K562 (cell line): Measurements from ENCODE around the gene TRIP11. TPM values are rescaled to one million over a fixed set of nuclear protein-coding genes. Genes with fewer than 3 reads are reported as not detected.

Source experiments
- HES1 ChIP-seq: fragments of 450-650 bp; IDR thresholded peaks from 2 replicates; pipeline ENCODE4 v1.6.1; 2016; ENCODE audit warnings: low read depth, mild to moderate bottlenecking, moderate library complexity
- MGA ChIP-seq: fragments of 450-650 bp; IDR thresholded peaks from 2 replicates; pipeline ENCODE4 v1.6.1; 2016; ENCODE audit warnings: mild to moderate bottlenecking, moderate library complexity
- TCF3 ChIP-seq: sonication (generic); formaldehyde crosslinking; IDR thresholded peaks from 2 replicates; pipeline ENCODE4 v1.4.0; 2020; ENCODE audit warnings: mild to moderate bottlenecking, missing genetic modification reagents
- polyA plus RNA-seq, 8 experiments: library from polyadenylated mRNA; depleted of rRNA in 4 of 8; stranded (reverse) in 5 of 8; unstranded in 3 of 8; fragments of >200 nt; fragmentation: Nextera tagmentation in 2 of 8; fragmentation: Illumina TruSeq in 1 of 8; extraction: Ambion mirVana in 2 of 8; extraction: Trizol in 1 of 8; gene quantifications; 2 replicates each; pipeline versions ENCODE4 v1.2.1 to v1.2.3, GENCODE V29; 2011 to 2014; ENCODE audit warnings: inconsistent platforms in 1 of 8, missing spikeins in 1 of 8
- total RNA-seq, 7 experiments: library from RNA; depleted of rRNA in 6 of 7; stranded (reverse); fragments of >200 nt in 6 of 7; fragmentation: Illumina TruSeq in 2 of 7; extraction: Trizol in 2 of 7; gene quantifications; 2 replicates each; pipeline versions ENCODE4 v1.2.1 to v1.2.3, GENCODE V29; 2011 to 2021; ENCODE audit warnings: low replicate concordance in 1 of 7

Gene TRIP11
- total and polyA plus RNA-seq, 9 of the 15 experiments (the other 6 are each of a cell fraction or from before 2014, with no cell fraction given) = 4.0 to 20.0 (median 10.9) TPM

DNA sequence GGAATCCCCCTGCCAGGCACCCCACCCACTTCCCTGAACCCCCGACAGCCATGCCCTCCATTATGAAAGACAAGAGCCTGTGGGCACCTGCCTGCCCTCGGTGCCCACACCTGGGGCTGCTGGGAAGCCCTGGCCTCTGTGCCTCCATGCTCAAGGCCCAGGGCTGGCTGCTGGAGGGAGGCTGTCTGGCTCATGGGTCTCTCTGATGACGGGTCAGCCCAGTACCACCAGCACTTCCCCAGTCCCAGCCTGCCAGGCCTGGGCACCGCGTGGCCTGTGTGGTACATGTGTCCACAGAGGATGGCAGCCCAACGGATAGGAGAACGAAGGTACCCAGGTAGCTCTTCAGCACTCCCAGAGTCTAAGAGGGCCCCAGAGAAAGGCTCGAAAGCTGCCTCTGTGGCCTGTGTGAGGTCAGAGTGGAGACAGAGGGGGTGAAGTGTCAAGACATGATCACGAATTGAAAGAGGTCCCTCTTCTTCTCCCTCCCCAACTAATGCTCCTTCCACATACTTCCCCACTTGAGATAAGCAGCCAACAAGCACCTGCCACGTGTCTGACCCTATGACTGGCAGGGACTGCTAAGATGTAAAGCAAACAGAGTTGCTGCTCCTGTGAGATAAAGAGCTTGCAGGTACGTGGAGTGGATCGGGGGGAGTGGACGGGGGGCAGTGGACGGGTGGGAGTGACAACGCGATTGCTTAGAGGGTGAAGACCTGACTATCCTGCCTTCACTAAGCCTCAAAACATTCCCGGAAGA lies 113.5 kb downstream of the TRIP11 start (continued):
- TF ChIP-seq MGA (no peak), TCF3 (peak; percentile 6; the same call in 1 of the 2 replicates), HES1 (peak; percentile 87)
- TF ChIP-seq, all 486 proteins: peak for 6
